Measurements from ENCODE around the gene SPTSSA. TPM values are rescaled to one million over a fixed set of nuclear protein-coding genes. Genes with fewer than 3 reads are reported as not detected.

Gene SPTSSA
- total and polyA plus RNA-seq, 10 of the 15 experiments (the other 5 are each of a cell fraction or from before 2014, with no cell fraction given) = 9.3 to 37.7 (median 21.0) TPM

DNA sequence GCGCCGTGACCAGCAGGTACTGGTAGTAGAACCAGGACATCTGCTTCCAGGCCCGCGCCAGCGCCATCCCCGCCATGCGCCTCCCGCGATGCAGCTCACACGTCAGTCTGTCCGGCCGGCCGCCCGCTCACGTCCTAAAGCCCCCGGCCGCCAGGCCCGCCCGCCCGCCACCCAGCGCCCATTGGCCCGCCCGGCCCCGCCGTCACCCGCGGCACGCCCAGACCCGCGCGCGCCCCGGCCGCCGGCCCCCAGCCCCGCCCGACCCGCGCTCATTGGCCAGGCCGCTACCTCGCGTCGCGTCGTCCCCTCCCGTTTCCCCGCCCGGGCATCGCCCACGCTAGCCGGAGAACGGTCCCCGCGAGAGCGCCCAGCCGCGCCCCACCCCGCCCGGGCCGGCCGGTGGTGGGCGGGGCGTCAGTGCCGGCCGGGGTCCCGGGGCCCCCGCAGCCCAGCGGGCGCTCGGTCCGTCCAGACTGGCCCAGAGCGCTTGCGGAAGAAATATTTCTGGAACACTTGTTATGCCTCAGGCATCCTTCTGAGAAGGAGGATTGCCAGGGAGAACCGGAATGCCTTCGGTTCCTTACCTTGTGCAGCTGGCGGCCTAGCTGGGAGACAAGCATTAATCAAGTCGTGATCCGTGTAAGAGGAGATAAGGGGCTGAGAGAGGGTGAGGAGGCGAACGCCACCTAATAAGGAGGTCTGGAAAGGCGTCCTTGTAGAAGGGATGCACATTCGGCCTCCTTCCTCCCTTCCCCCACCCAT lies at the start of gene SPTSSA (continued):
- TF ChIP-seq ZNF687 (IDR thresholded peaks at IDR 0.05) = no peak
- TF ChIP-seq EZH2 (IDR thresholded peaks at IDR 0.05; ENCODE audit: borderline replicate concordance, control insufficient read depth, low read depth, low read length) = no peak
- no peak for TF ChIP-seq WRNIP1 (IDR thresholded peaks at IDR 0.05; ENCODE audit: borderline replicate concordance, low read depth, low read length)
- TF ChIP-seq IRF4 (IDR thresholded peaks at IDR 0.05; ENCODE audit: low read depth, low read length) = no peak
- TF ChIP-seq STAT1 (conservative IDR thresholded peaks at IDR 0.05) = no peak
- TF ChIP-seq POU2F2 (IDR thresholded peaks at IDR 0.05; ENCODE audit: borderline replicate concordance, low read depth, low read length) = peak; percentile 51; the same call in 1 of the 3 replicates
- no peak for TF ChIP-seq SREBF2 (IDR thresholded peaks at IDR 0.05; ENCODE audit: low read length)
- peak; percentile 54; the same call in 1 of the 2 replicates for TF ChIP-seq HDGF (IDR thresholded peaks at IDR 0.05)
- no peak for TF ChIP-seq NRF1 (conservative IDR thresholded peaks at IDR 0.05; ENCODE audit: low read depth, low read length)
- no peak for TF ChIP-seq EP300 (IDR thresholded peaks at IDR 0.05; ENCODE audit: borderline replicate concordance in 1 of 2, control insufficient read depth in 1 of 2, low read depth in 2 of 2, low read length in 2 of 2)
- TF ChIP-seq, protein P1, sequence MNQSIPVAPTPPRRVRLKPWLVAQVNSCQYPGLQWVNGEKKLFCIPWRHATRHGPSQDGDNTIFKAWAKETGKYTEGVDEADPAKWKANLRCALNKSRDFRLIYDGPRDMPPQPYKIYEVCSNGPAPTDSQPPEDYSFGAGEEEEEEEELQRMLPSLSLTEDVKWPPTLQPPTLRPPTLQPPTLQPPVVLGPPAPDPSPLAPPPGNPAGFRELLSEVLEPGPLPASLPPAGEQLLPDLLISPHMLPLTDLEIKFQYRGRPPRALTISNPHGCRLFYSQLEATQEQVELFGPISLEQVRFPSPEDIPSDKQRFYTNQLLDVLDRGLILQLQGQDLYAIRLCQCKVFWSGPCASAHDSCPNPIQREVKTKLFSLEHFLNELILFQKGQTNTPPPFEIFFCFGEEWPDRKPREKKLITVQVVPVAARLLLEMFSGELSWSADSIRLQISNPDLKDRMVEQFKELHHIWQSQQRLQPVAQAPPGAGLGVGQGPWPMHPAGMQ (IDR thresholded peaks at IDR 0.05; ENCODE audit: borderline replicate concordance) = no peak
- TF ChIP-seq KLF5 (IDR thresholded peaks at IDR 0.05; ENCODE audit: partially characterized antibody) = peak; percentile 79
- 0 out of 2 replicates have a peak, but pooled peaks have one; percentile 53 for TF ChIP-seq LARP7 (IDR thresholded peaks at IDR 0.05)
- TF ChIP-seq ATF7 (IDR thresholded peaks at IDR 0.05; ENCODE audit: low read depth) = no peak
- TF ChIP-seq CREM (IDR thresholded peaks at IDR 0.05; ENCODE audit: low read depth) = peak; percentile 34; the same call in 1 of the 2 replicates
- no peak for TF ChIP-seq TBL1XR1 (IDR thresholded peaks at IDR 0.05; ENCODE audit: low read depth, low read length)
- TF ChIP-seq POLR2AphosphoS5 (IDR thresholded peaks at IDR 0.05; ENCODE audit: low read length) = peak; percentile 94
- TF ChIP-seq, protein P2, sequence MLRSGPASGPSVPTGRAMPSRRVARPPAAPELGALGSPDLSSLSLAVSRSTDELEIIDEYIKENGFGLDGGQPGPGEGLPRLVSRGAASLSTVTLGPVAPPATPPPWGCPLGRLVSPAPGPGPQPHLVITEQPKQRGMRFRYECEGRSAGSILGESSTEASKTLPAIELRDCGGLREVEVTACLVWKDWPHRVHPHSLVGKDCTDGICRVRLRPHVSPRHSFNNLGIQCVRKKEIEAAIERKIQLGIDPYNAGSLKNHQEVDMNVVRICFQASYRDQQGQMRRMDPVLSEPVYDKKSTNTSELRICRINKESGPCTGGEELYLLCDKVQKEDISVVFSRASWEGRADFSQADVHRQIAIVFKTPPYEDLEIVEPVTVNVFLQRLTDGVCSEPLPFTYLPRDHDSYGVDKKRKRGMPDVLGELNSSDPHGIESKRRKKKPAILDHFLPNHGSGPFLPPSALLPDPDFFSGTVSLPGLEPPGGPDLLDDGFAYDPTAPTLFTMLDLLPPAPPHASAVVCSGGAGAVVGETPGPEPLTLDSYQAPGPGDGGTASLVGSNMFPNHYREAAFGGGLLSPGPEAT (IDR thresholded peaks at IDR 0.05; ENCODE audit: low read depth) = no peak
- peak; percentile 13 for TF ChIP-seq MEF2B (IDR thresholded peaks at IDR 0.05; ENCODE audit: partially characterized antibody, poor library complexity, severe bottlenecking)
- TF ChIP-seq PAX8 (IDR thresholded peaks at IDR 0.05) = no peak
- no peak for TF ChIP-seq MYC (IDR thresholded peaks at IDR 0.05; ENCODE audit: insufficient read depth, insufficient read length, insufficient replicate concordance, low read length, severe bottlenecking)
- peak; percentile 61; the same call in 1 of the 2 replicates for TF ChIP-seq TCF3 (IDR thresholded peaks at IDR 0.05; ENCODE audit: borderline replicate concordance, insufficient read depth, low read depth, low read length)
- TF ChIP-seq IKZF2 (IDR thresholded peaks at IDR 0.05) = 0 out of 4 replicates have a peak, but pooled peaks of 1 of the 2 experiments have one; percentile 16
- TF ChIP-seq MTA3 (IDR thresholded peaks at IDR 0.05; ENCODE audit: borderline replicate concordance, low read length) = no peak
